HG03175 (cell line): ENCODE results near the gene HMGCS1.
A peak's percentile ranks its signal among the peaks of the same experiment; 100 is the strongest.
"Not testable (repeated sequence)": the region's sequence is repeated elsewhere in the genome, so short reads cannot be mapped to it uniquely, and the experiment has no call there.

Source experiments
- ATAC-seq: cut with Tn5 transposase; IDR thresholded peaks from one replicate; pipeline ENCODE4 v1.9.1; 2021; ENCODE audit warnings: mild to moderate bottlenecking, moderate library complexity; ENCODE audit not compliant: unreplicated experiment

The HMGCS1 gene

DNA sequence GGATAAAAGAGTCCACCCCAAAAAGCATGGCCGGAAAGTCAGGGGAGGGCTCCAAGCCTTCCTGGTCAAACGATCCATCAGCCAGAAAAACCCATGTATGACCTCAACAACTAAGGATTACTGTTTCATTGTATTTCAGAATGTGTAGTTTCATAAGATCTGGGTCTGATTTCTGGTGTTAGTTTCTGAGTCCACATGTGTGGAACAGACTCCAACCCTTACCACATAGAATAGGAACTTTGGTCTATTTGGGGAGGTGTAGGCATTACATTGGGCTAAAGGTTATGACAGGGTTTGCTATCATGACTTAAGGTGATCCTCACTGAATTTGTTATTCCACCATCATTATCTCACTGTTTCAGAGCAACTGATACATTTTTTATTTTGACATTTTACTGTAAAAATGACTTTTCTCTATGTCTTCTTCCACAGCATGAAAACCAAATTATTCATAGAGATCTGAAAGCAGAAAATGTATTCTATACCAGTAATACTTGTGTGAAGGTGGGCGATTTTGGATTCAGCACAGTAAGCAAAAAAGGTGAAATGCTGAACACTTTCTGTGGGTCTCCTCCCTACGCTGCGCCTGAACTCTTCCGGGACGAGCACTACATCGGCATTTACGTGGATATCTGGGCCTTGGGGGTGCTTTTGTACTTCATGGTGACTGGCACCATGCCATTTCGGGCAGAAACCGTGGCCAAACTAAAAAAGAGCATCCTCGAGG lies 33.5 kb downstream of the HMGCS1 start:
- ATAC-seq, result no peak

DNA sequence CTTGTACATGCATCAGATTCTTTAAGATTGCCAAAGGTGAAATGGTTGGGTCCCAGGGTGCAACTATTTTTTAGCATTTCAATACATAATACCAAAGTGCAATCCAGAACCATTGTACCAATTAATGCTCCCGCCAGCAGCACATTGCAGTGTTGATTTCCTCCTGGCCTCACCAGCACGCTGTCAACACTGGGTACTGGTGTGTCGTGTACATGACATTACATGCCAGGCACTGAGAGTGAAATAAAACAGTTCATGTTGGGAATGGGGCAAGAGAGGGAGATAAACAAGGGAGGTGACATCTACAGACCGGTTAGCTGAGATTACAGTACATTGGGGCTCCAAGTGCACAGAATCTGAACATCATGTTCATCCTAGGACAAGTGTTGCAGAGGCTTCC lies 37.8 kb downstream of the HMGCS1 start:
- ATAC-seq, result no peak

DNA sequence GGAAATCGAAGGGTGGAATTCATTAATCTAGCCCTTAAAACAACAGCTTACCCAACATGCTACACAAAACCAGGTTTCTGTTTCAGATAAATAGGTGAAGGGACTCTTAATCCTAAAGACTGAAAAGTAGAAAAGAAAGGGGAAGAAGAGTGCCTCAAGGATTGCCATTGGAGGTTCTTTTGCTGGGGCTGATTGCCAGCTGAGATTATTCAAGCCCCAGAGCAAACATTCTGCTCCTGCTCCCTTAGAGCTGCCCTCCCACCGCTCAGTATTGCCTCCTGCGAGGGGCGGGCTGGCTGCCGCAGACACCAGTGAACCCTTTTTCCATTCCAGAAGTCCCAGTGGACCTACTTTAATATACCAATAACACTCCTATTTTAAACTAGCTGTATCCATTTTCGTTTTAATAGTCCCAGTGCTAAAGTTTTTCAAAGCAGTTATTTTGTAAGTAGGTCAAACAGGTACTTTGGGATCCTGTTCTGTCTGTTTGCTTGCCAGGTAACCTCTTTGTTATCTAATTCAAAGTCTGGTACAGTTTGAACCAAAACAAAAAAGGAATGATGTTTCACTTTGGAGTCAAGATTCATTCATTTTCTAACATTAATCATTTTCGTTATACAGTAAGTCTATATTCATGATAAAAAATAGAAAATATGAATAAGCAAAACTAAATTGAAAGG lies 38.6 kb downstream of the HMGCS1 start:
- no peak for ATAC-seq

DNA sequence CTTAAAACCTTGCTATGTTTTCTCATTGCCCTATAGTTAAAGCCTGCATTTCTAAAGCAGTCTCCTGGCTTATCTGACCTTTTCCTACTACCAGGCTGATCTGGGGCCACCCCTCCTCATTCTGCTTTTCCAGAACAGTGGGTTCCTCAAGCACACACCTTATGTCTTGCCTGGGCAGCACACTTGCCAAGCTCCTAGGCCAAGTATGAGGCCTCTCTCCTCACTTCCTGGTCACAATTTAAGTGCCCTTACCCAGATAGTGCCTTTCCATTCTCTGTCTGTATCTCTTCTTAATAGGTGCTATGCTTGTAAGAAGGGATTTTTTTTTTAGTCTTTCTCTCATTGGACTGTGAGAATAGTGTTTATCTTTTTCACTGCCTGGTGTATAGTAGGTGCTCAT lies 39.7 kb downstream of the HMGCS1 start:
- no peak for ATAC-seq

DNA sequence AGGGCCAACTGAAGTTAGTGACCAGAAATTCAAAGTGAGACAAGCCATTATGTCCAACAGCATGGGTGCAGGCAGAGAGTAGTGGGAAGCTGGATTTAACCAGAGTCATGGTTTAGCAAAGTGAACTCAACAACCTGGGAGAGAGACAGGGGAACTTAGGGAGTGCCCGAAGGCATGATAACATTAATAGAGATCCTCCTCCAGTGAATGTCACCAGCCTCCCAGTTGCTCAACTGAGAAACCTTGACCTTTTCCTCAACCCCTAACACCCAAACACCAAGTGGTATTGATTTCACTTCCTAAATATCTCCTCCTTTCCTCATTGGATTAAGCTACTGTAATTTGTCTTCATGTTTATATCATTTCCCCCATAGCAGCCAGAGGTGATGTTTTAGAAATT lies 42.6 kb downstream of the HMGCS1 start:
- no peak for ATAC-seq

DNA sequence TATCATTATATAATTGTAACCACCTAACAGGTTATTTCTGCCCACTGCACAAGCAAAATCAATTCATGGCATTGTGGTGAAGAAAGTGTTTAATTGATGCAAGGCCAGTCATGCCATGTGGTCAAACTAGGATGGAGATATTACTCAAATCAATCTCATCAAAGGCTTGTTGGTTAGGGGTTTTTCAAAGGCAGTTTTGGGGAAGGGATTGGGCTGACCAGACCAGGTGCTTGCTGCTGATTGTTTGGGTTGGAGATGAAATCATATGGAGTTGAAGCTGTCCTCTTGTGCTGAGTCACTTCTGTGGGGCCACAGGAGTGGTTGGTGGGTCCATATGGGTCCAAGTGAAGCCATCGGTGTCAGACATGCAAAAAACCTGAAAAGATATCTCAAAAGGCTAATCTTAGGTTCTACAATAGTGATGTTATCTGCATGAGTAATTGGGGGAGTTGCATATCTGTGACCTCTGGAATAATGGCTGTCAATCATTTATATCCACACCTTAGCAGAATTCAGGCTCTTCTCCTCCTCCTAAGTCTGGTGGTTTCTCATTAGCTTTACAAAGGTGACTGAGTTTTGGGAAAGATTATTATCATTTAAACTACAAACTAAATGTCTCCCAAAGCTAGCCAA lies 44.9 kb downstream of the HMGCS1 start:
- peak; percentile 56 for ATAC-seq

DNA sequence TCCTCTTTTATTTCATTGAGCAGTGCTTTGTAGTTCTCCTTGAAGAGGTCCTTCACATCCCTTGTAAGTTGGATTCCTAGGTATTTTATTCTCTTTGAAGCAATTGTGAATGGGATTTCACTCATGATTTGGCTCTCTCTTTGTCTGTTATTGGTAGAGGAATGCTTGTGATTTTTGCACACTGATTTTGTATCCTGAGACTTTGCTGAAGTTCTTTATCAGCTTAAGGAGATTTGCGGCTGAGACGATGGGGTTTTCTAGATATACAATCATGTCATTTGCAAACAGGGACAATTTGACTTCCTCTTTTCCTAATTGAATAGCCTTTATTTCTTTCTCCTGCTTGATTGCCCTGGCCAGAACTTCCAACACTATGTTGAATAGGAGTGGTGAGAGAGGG lies 50.9 kb downstream of the HMGCS1 start:
- ATAC-seq, result not testable (repeated sequence)

DNA sequence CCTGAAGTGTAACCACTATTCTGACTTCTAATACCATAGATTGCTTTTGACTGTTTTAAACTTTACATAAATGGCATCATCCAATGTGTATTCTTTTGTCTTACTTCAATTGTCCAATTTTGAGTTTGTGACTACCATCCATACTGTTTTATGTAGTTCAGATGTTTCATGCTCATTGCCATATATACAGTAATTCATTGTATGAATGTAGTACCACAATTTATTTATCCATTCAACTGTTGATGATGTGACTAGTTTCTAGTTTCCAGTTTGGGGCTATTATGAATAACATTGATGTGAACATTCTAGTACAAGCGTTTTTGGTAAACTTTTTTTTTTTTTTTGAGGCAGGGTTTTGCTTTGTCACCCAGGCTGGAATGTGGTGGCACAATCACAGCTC lies 55.1 kb downstream of the HMGCS1 start:
- no peak for ATAC-seq

DNA sequence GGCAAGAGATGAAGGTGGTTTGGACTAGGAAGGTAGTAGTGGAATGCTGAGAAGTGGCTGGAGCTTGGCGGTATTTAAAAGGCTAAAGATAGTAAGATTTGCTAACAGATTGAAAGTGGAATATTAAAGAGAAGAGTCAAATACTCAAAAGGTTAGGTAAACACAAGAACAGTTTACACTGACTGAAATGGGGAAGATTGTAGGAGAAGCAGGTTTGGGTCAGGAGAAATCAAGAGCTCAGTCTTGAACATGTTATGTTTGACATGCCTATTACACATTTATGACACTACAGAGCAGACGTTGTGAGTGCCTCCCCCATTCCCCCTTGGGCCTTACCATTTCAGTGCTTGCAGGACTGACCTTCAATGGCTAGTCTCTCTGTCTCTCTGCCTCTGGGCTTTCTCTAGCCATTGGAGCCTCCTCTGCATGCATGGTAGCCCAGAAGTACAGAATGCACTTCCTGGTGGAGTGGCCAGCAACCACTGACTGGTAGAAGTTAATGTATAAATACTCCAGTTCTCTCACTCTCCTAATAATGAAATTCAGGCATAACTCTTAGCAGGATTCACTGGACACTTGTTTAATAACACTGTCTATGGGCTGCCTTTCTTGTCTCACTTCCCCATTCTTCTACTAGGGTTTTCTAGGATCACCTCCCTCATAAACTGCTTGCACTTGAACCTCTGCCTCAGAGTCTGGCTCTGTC lies 56.8 kb downstream of the HMGCS1 start:
- ATAC-seq, result no peak

DNA sequence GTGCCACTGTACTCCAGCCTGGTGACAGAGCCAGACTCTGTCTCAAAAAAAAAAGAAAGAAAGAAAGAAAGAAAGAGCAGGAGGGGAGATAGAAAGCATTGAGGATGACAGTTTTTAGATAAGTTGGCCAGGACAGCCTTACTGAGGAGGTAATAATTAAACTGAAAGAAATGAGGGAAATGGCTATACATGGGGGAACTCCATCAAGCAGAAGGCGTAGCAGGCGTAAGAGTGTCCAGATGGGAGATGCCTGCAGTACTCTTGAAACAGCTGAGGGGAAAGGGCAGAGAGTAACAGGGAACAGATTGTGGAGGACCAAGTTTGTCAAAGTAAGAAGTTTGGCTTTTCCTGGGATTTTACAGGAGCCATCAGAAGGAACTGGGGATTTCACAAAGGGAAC lies 57.5 kb downstream of the HMGCS1 start:
- no peak for ATAC-seq

DNA sequence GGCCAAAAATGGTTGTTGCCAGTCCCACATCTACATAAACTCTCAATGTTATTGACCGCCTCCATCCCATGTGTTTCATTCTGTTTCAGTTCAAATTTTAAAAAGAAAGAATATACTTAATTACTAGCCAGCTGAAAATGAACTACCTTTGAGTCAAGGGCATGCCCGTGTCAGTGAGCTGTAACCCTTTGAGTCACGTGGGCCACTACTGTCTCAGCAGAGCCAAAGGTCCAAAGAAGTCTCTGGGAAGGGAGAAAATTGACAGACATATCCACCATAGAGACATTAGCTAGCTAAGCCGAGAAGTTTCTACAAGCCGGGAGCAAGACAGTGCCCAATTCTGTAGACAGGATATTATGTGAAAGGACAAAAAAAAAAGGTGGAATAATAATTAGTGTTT lies 61.5 kb downstream of the HMGCS1 start:
- no peak for ATAC-seq

DNA sequence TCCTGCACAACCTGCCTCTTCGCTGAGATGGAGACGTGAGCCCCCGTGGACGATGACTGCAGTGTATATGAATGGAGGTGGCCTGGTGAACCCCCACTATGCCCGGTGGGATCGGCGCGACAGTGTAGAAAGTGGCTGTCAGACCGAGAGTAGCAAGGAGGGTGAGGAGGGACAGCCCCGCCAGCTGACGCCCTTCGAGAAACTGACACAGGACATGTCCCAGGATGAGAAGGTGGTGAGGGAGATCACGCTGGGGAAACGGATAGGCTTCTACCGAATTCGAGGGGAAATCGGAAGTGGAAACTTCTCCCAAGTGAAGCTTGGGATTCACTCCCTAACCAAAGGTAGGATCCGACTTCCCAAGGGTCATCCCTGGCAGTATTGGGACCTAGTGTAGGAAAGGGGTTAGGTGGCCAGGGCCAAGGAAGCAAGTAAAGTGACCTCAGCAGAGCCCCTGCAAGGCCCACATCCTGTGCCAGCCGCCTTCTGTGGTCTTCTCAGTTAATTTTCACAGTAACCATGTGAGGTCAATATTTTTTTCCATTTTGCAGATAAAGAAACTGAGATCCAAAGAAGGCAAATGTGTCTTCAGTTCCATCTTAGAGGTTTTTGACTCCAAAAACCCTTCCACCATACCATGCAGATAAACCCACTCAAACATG lies 67.4 kb downstream of the HMGCS1 start:
- peak; percentile 50 for ATAC-seq

DNA sequence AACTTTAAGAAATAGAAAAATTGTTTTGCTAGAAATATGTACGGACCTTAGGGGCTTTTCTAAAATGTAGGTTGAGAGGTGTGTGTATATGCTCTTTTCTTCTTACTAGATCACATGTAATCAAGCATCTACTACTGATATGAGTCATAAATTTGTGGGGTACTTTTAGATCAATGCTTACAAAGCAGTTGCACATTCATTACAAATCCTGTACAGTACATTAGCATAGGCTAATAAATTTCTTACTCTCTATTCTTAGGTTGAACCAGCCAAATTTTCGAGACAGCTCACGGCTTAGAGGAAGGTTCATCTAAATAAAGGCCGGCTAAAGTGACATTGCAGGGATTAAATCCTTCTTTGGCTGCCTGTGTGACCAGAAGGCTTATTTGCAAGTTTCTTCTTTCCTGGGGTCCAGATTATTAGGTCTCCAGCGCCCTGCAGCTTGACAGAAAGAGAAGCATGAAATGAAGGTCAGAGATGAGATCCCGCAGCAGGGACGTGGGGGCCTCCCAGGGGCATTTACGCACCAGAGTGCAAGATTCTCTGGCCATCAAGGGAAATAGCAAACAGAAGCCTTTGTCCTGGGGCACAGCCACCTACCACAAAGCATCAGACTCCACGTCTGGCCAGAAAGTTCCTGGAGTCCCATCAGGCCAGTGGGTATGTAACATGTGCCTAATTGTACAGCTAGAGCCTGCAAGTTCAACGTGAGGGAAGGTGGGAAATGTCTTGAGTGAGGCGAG lies 68.2 kb downstream of the HMGCS1 start:
- ATAC-seq, result peak; percentile 77

DNA sequence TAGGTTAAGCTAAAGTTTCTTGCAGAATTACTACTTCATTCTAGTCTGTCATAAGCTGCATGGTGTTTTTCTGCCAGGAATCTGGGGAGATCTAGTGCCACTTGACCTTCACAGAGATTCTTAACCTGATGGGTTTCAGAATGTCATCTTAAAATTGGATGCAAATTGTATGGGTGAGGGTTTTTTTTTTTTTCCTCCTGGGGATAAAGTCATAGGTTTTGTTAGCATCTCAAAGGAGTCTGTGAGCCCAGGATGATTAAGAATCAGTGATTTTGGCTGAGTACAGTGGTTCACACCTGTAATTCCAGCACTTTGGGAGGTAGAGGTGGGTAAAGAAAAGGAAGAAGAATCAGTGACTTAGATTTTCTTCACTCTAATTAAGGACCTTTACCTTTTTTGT lies 69.9 kb downstream of the HMGCS1 start:
- ATAC-seq, result no peak

DNA sequence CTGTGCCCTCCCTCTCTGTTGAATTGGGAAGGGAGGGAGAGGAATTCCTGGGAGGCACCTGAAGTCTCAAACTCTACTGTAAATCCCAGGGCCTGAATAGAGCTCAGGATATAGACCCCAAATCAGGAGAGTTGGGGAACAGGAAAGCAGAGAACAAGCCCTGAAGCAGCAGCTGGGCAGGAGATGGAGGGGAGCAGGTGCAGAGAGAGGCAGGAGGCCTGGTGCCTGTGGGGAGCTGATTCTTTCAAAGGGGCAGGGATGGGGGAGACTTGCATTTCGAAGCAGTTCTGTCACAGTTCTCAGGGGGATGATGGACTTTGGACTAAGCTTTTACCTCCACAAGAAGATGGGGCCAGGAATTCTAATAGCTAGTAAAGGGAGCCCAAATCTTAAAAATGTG lies 71.0 kb downstream of the HMGCS1 start:
- ATAC-seq, result no peak
